T-helper 22 cell (primary cell): ENCODE results near the gene GMCL2.

Source experiments
- DNase-seq: peaks from one replicate; pipeline ENCODE4 v3.0.0-alpha.2; 2020; ENCODE audit warnings: low read depth

The GMCL2 gene

GRCh38 chr5:178143246-178143645 lies 43.9 kb downstream of the GMCL2 start:
- no peak for DNase-seq

- no peak for DNase-seq
Observed at GRCh38 chr5:178142642-178143041, 44.5 kb downstream of the GMCL2 start.

GRCh38 chr5:178141550-178141949 lies 45.6 kb downstream of the GMCL2 start:
- no peak for DNase-seq

- DNase-seq, result no peak
Observed at GRCh38 chr5:178137991-178138390, 49.2 kb downstream of the GMCL2 start.

- no peak for DNase-seq
Observed at GRCh38 chr5:178136990-178137389, 50.2 kb downstream of the GMCL2 start.
